Gastrocnemius medialis (tissue), 4 donors: ENCODE data around the gene UNC5C.

Experiments used
- POLR2A ChIP-seq, 2 donors: fragments of 450-650 bp; IDR thresholded peaks; one replicate each; pipeline ENCODE4 v1.6.1; 2017; ENCODE audit warnings: antibody characterized with exemption in 2 of 2, mild to moderate bottlenecking in 2 of 2, moderate library complexity in 2 of 2
- TF ChIP-seq, protein P1 (sequence below), 5 experiments: fragments of 450-650 bp in 3 of 5; fragments of 200-600 bp in 2 of 5; sonication (generic) in 2 of 5; IDR thresholded peaks in 4 of 5; conservative IDR thresholded peaks in 1 of 5; 1 replicate in 4 of 5; 2 replicates in 1 of 5; pipeline ENCODE4 v1.5.1; 2016 to 2019; ENCODE audit warnings: antibody characterized with exemption in 5 of 5, mild to moderate bottlenecking in 3 of 5, moderate library complexity in 3 of 5

DNA sequence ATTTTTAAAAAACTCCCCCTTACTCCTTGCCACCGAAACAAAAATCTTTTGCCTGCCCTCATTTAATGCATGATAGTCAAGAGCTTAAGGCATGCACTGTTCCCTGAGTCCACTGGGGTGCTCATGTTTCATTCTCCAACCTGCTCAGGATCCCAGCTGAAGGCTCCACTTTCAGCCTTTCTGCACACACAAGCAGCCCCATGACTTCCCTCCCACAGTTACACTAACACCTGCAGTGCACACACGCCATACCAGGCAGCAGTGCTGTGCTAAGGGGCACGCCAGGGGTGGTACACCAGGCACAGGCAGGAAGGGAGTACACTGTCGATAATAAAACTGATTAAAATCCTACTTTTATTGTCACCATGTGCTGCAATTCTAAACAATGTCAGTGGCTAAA lies 405.8 kb downstream of the UNC5C start:
- TF ChIP-seq, protein P1, sequence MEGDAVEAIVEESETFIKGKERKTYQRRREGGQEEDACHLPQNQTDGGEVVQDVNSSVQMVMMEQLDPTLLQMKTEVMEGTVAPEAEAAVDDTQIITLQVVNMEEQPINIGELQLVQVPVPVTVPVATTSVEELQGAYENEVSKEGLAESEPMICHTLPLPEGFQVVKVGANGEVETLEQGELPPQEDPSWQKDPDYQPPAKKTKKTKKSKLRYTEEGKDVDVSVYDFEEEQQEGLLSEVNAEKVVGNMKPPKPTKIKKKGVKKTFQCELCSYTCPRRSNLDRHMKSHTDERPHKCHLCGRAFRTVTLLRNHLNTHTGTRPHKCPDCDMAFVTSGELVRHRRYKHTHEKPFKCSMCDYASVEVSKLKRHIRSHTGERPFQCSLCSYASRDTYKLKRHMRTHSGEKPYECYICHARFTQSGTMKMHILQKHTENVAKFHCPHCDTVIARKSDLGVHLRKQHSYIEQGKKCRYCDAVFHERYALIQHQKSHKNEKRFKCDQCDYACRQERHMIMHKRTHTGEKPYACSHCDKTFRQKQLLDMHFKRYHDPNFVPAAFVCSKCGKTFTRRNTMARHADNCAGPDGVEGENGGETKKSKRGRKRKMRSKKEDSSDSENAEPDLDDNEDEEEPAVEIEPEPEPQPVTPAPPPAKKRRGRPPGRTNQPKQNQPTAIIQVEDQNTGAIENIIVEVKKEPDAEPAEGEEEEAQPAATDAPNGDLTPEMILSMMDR (IDR thresholded peaks at IDR 0.05 in 4 of 5, conservative IDR thresholded peaks at IDR 0.05 in 1 of 5) = no peak
- TF ChIP-seq POLR2A (IDR thresholded peaks at IDR 0.05) = no peak
